K562 (cell line): Measurements from ENCODE around the gene ZNF200. TPM values are rescaled to one million over a fixed set of nuclear protein-coding genes. Genes with fewer than 3 reads are reported as not detected.

Experiments
- ATAC-seq: fragments of 200-7000 bp; cut with Tn5 transposase; 3 replicates; pipeline ENCODE4 v1.9.1; 2020; ENCODE audit warnings: moderate library complexity
- BruUV-seq: library from RNA; stranded (reverse); fragments of 400-500 nt; replicated peaks from 2 replicates; lab custom pipeline; 2021; lab: Mats Ljungman, UMichigan
- CTCF ChIA-PET: fragments of 300-600 bp; formaldehyde crosslinking; extraction: SDS; loops from one replicate; lab custom pipeline; 2021; ENCODE audit warnings: low intra/inter-chr PET ratio; lab: Yijun Ruan, JAX
- POLR2A ChIA-PET: fragments of 300-600, 350-650 bp; sonication (Branson Sonifier 250); formaldehyde crosslinking; extraction: SDS; loops from one replicate; lab custom pipeline; 2021; ENCODE audit warnings: antibody characterized with exemption, inconsistent platforms; lab: Yijun Ruan, JAX
- DNase-seq, 4 experiments: peaks; one replicate each; pipeline versions ENCODE4 v3.0.0 to v3.0.0-alpha.2; 2011 to 2018; ENCODE audit warnings: low spot score in 3 of 4, mixed read lengths in 3 of 4; ENCODE audit errors: extremely low read depth in 1 of 4
- FAIRE-seq: peaks from 2 replicates; lab custom pipeline; 2011; peaks lifted over from hg19 to GRCh38; lab: Jason Lieb, UNC
- H2AFZ ChIP-seq: 2 replicates; pipeline ENCODE4 v1.6.0; 2011; ENCODE audit warnings: low read depth, low read length, control low read depth, inconsistent platforms
- H3K27ac ChIP-seq: fragments of 200-600 bp; 3 replicates; pipeline ENCODE4 v1.8.0; 2011; ENCODE audit warnings: low read depth, mild to moderate bottlenecking, control low read depth, inconsistent platforms, low read length, moderate library complexity, mixed read lengths; ENCODE audit errors: extremely low read depth
- H3K27me3 ChIP-seq, 2 experiments: fragments of 300-600 bp in 1 of 2; 2 replicates in 1 of 2; 3 replicates in 1 of 2; pipeline versions ENCODE4 v1.6.0 to v1.8.0; 2011; ENCODE audit warnings: inconsistent platforms in 2 of 2, low read length in 2 of 2, mild to moderate bottlenecking in 1 of 2, mixed read lengths in 1 of 2, moderate library complexity in 1 of 2; ENCODE audit not compliant: control insufficient read depth in 2 of 2, insufficient read depth in 2 of 2
- H3K36me3 ChIP-seq: fragments of 300-600 bp; 3 replicates; pipeline ENCODE4 v1.8.0; 2011; ENCODE audit warnings: mild to moderate bottlenecking, low read length, inconsistent platforms; ENCODE audit not compliant: control insufficient read depth, insufficient read depth
- H3K4me1 ChIP-seq, 2 experiments: fragments of 200-600 bp in 1 of 2; replicated peaks in 1 of 2; 2 replicates in 1 of 2; 3 replicates in 1 of 2; pipeline versions ENCODE4 v1.5.1 to v1.8.0; 2011; ENCODE audit warnings: inconsistent platforms in 2 of 2, low read length in 2 of 2, mild to moderate bottlenecking in 1 of 2, mixed read lengths in 1 of 2, moderate library complexity in 1 of 2; ENCODE audit not compliant: control insufficient read depth in 2 of 2, insufficient read depth in 2 of 2
- H3K4me2 ChIP-seq: 2 replicates; pipeline ENCODE4 v1.6.1; 2011; ENCODE audit warnings: low read length, control low read depth, inconsistent platforms, mixed read lengths; ENCODE audit not compliant: insufficient read depth
- H3K4me3 ChIP-seq: fragments of 200-600 bp; sonication (generic), shearing (Covaris generic); 2 replicates; pipeline ENCODE4 v1.5.1; 2016; ENCODE audit warnings: control low read depth, inconsistent platforms
- H3K79me2 ChIP-seq: fragments of 200-600 bp; 3 replicates; pipeline ENCODE4 v1.8.0; 2011; ENCODE audit warnings: low read length, inconsistent platforms; ENCODE audit not compliant: control insufficient read depth, insufficient read depth
- H3K9ac ChIP-seq, 2 experiments: 2 replicates each; pipeline versions ENCODE4 v1.6.0 to v1.6.1; 2011; ENCODE audit warnings: low read depth in 2 of 2, low read length in 2 of 2, control low read depth in 1 of 2, inconsistent platforms in 1 of 2, mild to moderate bottlenecking in 1 of 2, mixed read lengths in 1 of 2; ENCODE audit not compliant: insufficient read depth in 1 of 2
- H3K9me1 ChIP-seq: one replicate; pipeline ENCODE4 v1.6.0; 2011; ENCODE audit warnings: inconsistent platforms, mild to moderate bottlenecking, low read length, moderate library complexity; ENCODE audit not compliant: control insufficient read depth, insufficient read depth
- H3K9me3 ChIP-seq: replicated peaks from 2 replicates; pipeline ENCODE4 v1.5.1; 2011; ENCODE audit warnings: low read depth, low read length, inconsistent platforms; ENCODE audit not compliant: control insufficient read depth, insufficient read depth
- H4K20me1 ChIP-seq: replicated peaks from 2 replicates; pipeline ENCODE4 v1.6.1; 2011; ENCODE audit warnings: low read length, inconsistent platforms, mixed read lengths; ENCODE audit not compliant: control insufficient read depth, insufficient read depth
- BCL6 ChIP-seq: fragments of 250-450 bp; sonication (Bioruptor Pico); IDR thresholded peaks from 2 replicates; pipeline ENCODE4 v1.4.0; 2020
- CBFA2T3 ChIP-seq: fragments of 450-650 bp; IDR thresholded peaks from 2 replicates; pipeline ENCODE4 v1.6.1; 2017
- DACH1 ChIP-seq: fragments of 450-650 bp; IDR thresholded peaks from 2 replicates; pipeline ENCODE4 v1.6.1; 2018; ENCODE audit not compliant: partially characterized antibody
- E2F8 ChIP-seq: fragments of 450-650 bp; IDR thresholded peaks from 2 replicates; pipeline ENCODE4 v1.7.1; 2018; ENCODE audit warnings: mild to moderate bottlenecking, low read depth; ENCODE audit not compliant: partially characterized antibody
- ETV1 ChIP-seq: fragments of 450-650 bp; conservative IDR thresholded peaks from 2 replicates; pipeline ENCODE4 v1.6.1; 2016; ENCODE audit warnings: missing genetic modification characterization, control low read depth, low read depth, missing compliant biosample characterization
- MTF1 ChIP-seq: fragments of 250-450 bp; sonication (Bioruptor Pico); IDR thresholded peaks from 2 replicates; pipeline ENCODE4 v1.9.0; 2021; ENCODE audit warnings: moderate library complexity, mild to moderate bottlenecking, inconsistent platforms, borderline replicate concordance
- NFATC3 ChIP-seq: fragments of 450-650 bp; IDR thresholded peaks from 2 replicates; pipeline ENCODE4 v1.6.1; 2017; ENCODE audit warnings: mild to moderate bottlenecking
- PCBP1 ChIP-seq: fragments of 200-400 bp; formaldehyde crosslinking; IDR thresholded peaks from 2 replicates; pipeline ENCODE4 v1.6.1; 2018; ENCODE audit warnings: mild to moderate bottlenecking, low read depth, low read length; ENCODE audit not compliant: poor library complexity, severe bottlenecking
- POLR2B ChIP-seq: fragments of 450-650 bp; IDR thresholded peaks from 2 replicates; pipeline ENCODE4 v1.6.1; 2018; ENCODE audit warnings: low read depth; ENCODE audit not compliant: partially characterized antibody
- SP1 ChIP-seq: sonication (generic); formaldehyde crosslinking; IDR thresholded peaks from 2 replicates; pipeline ENCODE4 v1.8.1; 2022; ENCODE audit warnings: mild to moderate bottlenecking, missing genetic modification reagents
- TFE3 ChIP-seq: fragments of 450-650 bp; formaldehyde crosslinking; IDR thresholded peaks from 2 replicates; pipeline ENCODE4 v1.4.0; 2020; ENCODE audit warnings: mild to moderate bottlenecking, mixed read lengths
- TGIF2 ChIP-seq: sonication (generic); formaldehyde crosslinking; IDR thresholded peaks from 2 replicates; pipeline ENCODE4 v1.8.1; 2022; ENCODE audit warnings: mild to moderate bottlenecking, missing genetic modification reagents, moderate library complexity
- ZBTB7A ChIP-seq: IDR thresholded peaks from 2 replicates; pipeline ENCODE4 v1.6.1; 2011; ENCODE audit warnings: low read depth, mild to moderate bottlenecking, low read length, moderate library complexity, borderline replicate concordance; ENCODE audit not compliant: control insufficient read depth
- ZEB2 ChIP-seq: fragments of 450-650 bp; IDR thresholded peaks from 2 replicates; pipeline ENCODE4 v1.6.1; 2016
- ZNF12 ChIP-seq: sonication (generic); formaldehyde crosslinking; IDR thresholded peaks from 2 replicates; pipeline ENCODE4 v1.4.0; 2020; ENCODE audit warnings: mild to moderate bottlenecking, missing genetic modification reagents
- ZNF431 ChIP-seq: sonication (generic); formaldehyde crosslinking; IDR thresholded peaks from 2 replicates; pipeline ENCODE4 v1.8.0; 2022; ENCODE audit warnings: mild to moderate bottlenecking, missing genetic modification reagents
- WGBS: fragments of 100-300 bp; shearing (Covaris generic); methylation state at CpG from one replicate; pipeline ENCODE4 v1.1.6; 2016; ENCODE audit warnings: low coverage, mixed read lengths; ENCODE audit not compliant: insufficient coverage; ENCODE audit errors: missing lambda C conversion rate; 5-methylcytosine and 5-hydroxymethylcytosine counted together
- in situ Hi-C: fragments of 300-500 bp; cut with MboI; formaldehyde crosslinking; loops from 4 replicates; pipeline ENCODE4 v1.15.0; 2018; ENCODE audit warnings: inconsistent platforms, mixed read lengths
- intact Hi-C: fragments of 100-400 bp; cut with micrococcal nuclease; formaldehyde crosslinking; loops from 2 replicates; pipeline ENCODE4 v1.14.2; 2022
- polyA plus RNA-seq, 8 experiments: library from polyadenylated mRNA; depleted of rRNA in 4 of 8; stranded (reverse) in 5 of 8; unstranded in 3 of 8; fragments of >200 nt; fragmentation: Nextera tagmentation in 2 of 8; fragmentation: Illumina TruSeq in 1 of 8; extraction: Ambion mirVana in 2 of 8; extraction: Trizol in 1 of 8; gene quantifications; 2 replicates each; pipeline versions ENCODE4 v1.2.1 to v1.2.3, GENCODE V29; 2011 to 2014; ENCODE audit warnings: inconsistent platforms in 1 of 8, missing spikeins in 1 of 8
- total RNA-seq, 7 experiments: library from RNA; depleted of rRNA in 6 of 7; stranded (reverse); fragments of >200 nt in 6 of 7; fragmentation: Illumina TruSeq in 2 of 7; extraction: Trizol in 2 of 7; gene quantifications; 2 replicates each; pipeline versions ENCODE4 v1.2.1 to v1.2.3, GENCODE V29; 2011 to 2021; ENCODE audit warnings: low replicate concordance in 1 of 7

The ZNF200 gene
- total and polyA plus RNA-seq, 9 of the 15 experiments (the other 6 are each of a cell fraction or from before 2014, with no cell fraction given): 4.8 to 14.5 (median 9.2) TPM

GRCh38 chr16:3207086-3207953 lies 27.6 kb downstream of the ZNF200 start:
- FAIRE-seq: no peak
- H3K27ac ChIP-seq: no peak overlapping the region
- POLR2A ChIA-PET: interaction anchor here (0.6 to 1.5 kb wide), 3 partner anchors 9 to 25 kb away, joined by 3 to 5 read pairs (median 4); no protein-coding TSS in a partner anchor
- no peak for TF ChIP-seq ZNF12 (CRISPR knock-in tag)
- 0 out of 2 replicates have a peak, but pooled peaks have one; percentile 32 for TF ChIP-seq CBFA2T3
- TF ChIP-seq PCBP1: peak; percentile 48
- no peak for TF ChIP-seq BCL6 (CRISPR knock-in tag)
- TF ChIP-seq ETV1: no peak
- TF ChIP-seq DACH1: no peak
- no peak for TF ChIP-seq SP1
- TF ChIP-seq TFE3 (CRISPR knock-in tag): no peak
- TF ChIP-seq POLR2B: no peak
- TF ChIP-seq ZBTB7A: no peak
- TF ChIP-seq TGIF2 (CRISPR knock-in tag): no peak
- TF ChIP-seq ZEB2: no peak
- no peak for TF ChIP-seq NFATC3
- no peak for TF ChIP-seq MTF1 (CRISPR knock-in tag)
- no peak for TF ChIP-seq E2F8
- TF ChIP-seq ZNF431 (CRISPR knock-in tag): no peak

More at GRCh38 chr16:3207086-3207953, 27.6 kb downstream of the ZNF200 start:
- peaks cover 2 to 16% of the 10 kb centered on the region in 2 experiments; a peak in 2 of 5 replicates for H3K27me3 ChIP-seq
- no peak overlapping the region for H3K4me3 ChIP-seq
- H3K9ac ChIP-seq: no peak overlapping the region
- H3K4me2 ChIP-seq: no peak overlapping the region; the same call in 1 of the 2 replicates
- no peaks in the 10 kb centered on the region for H3K9me1 ChIP-seq
- H3K79me2 ChIP-seq: no peaks in the 10 kb centered on the region
- DNase-seq (peak in 2 of 4 experiments; percentile 33 to 46), ATAC-seq (peak; percentile 47; the same call in 1 of the 3 replicates)
- CTCF ChIA-PET: no interaction called here
- no TSS peak for BruUV-seq
- no peaks in the 10 kb centered on the region for H3K4me1 ChIP-seq
- H3K36me3 ChIP-seq: no peaks in the 10 kb centered on the region
- intact Hi-C loops (no loop called here), in situ Hi-C loops (no loop called here)
- H2AFZ ChIP-seq: peak overlapping the region; percentile 40; the same call in 1 of the 2 replicates
- WGBS: 9% methylated on average over 16 of the region's 19 CpGs
- H3K9me3 ChIP-seq: peaks cover 6% of the 10 kb centered on the region
- H4K20me1 ChIP-seq: no peaks in the 10 kb centered on the region
